MCF 10A (cell line): ENCODE results near the gene PMEPA1. TPM values are rescaled to one million over a fixed set of nuclear protein-coding genes. Genes with fewer than 3 reads are reported as not detected.

ENCODE experiments used
- BruUV-seq: library from RNA; stranded (reverse); fragments of 400-500 nt; replicated peaks from 2 replicates; lab custom pipeline; 2021; lab: Mats Ljungman, UMichigan
- CTCF ChIA-PET: fragments of 300-600 bp; sonication (Branson Sonifier 250); formaldehyde crosslinking; extraction: SDS; loops from one replicate; lab custom pipeline; 2021; ENCODE audit warnings: antibody characterized with exemption, inconsistent platforms; lab: Yijun Ruan, JAX
- POLR2A ChIA-PET: fragments of 300-600, 350-650 bp; sonication (Branson Sonifier 250); formaldehyde crosslinking; extraction: SDS; loops from one replicate; lab custom pipeline; 2020; ENCODE audit warnings: antibody characterized with exemption, inconsistent platforms; lab: Yijun Ruan, JAX
- DNase-seq: peaks from one replicate; pipeline ENCODE4 v3.0.0-alpha.2; 2018; ENCODE audit not compliant: unreplicated experiment
- H3K27ac Mint-ChIP-seq: one replicate; pipeline ENCODE4 v1.8.0; 2022; ENCODE audit warnings: mild to moderate bottlenecking, low read depth, mixed read lengths; ENCODE audit not compliant: unreplicated experiment
- H3K27me3 Mint-ChIP-seq: one replicate; pipeline ENCODE4 v1.8.0; 2022; ENCODE audit warnings: mixed read lengths; ENCODE audit not compliant: insufficient read depth, unreplicated experiment
- H3K36me3 Mint-ChIP-seq: one replicate; pipeline ENCODE4 v1.8.0; 2022; ENCODE audit warnings: mild to moderate bottlenecking, moderate library complexity, mixed read lengths; ENCODE audit not compliant: insufficient read depth, unreplicated experiment
- H3K4me1 Mint-ChIP-seq: one replicate; pipeline ENCODE4 v1.8.0; 2022; ENCODE audit warnings: mixed read lengths; ENCODE audit not compliant: insufficient read depth, unreplicated experiment
- H3K4me3 Mint-ChIP-seq: one replicate; pipeline ENCODE4 v1.8.0; 2022; ENCODE audit warnings: mild to moderate bottlenecking, moderate library complexity, mixed read lengths; ENCODE audit not compliant: unreplicated experiment
- H3K9me3 Mint-ChIP-seq: one replicate; pipeline ENCODE4 v1.8.0; 2022; ENCODE audit warnings: mixed read lengths; ENCODE audit not compliant: unreplicated experiment
- CTCF ChIP-seq: fragments of 200-600 bp; IDR thresholded peaks from one replicate; pipeline ENCODE4 v1.8.0; 2022; ENCODE audit warnings: antibody characterized with exemption, mild to moderate bottlenecking; ENCODE audit not compliant: unreplicated experiment
- intact Hi-C: fragments of 100-400 bp; cut with micrococcal nuclease; formaldehyde crosslinking; loops from 2 replicates; pipeline ENCODE4 v1.14.1; 2022
- total RNA-seq: library from RNA; stranded (reverse); gene quantifications from 2 replicates; pipeline ENCODE4 v1.2.3, GENCODE V29; 2022

The PMEPA1 gene
- total RNA-seq, 1 experiment from 2014 or later: 68.5 TPM

DNA sequence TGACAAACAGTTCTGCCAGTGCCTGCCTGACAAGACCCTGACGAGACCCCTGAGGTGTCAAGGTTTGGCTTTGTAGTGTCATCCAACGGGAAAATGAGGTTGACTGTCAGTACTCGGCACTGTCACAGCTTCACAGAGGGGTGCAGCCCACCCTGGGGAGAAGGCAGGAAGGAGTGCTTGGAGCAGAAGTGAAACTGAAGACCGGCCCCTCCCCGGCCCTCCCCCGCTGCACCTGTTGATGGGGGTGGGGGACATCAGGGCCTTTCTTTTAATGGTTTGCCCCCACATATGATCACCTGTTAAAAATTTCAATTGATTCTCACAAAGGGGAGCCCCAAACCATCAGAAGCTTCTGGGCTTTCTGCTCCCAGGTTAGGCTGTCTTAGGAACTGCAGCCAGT lies 6.8 kb downstream of the PMEPA1 start:
- POLR2A ChIA-PET: interaction anchor here (1.6 kb wide), 1 partner anchor 11 kb away, joined by 3 read pairs; no protein-coding TSS in a partner anchor

DNA sequence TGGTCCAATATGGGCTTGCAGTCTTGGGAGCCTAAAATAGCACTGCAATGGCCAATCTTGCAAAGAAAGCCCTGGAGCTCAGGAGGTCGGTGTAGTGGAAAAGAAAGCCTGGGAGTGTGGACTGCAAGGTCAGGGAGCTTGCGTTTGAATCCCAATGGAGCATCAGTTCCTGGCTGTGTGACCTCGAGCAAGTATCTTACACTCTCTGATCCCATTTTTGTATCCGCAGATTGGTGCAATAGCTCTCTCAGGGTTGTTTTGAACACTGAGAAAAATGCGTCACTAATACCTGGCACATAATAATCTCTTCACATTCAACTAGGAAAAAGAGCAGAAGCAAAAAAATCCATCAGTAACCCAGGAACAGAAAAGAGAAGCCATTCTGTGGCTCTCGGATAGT lies 7.3 kb downstream of the PMEPA1 start:
- H3K9me3 Mint-ChIP-seq: no peaks in the 10 kb centered on the region
- no peak for DNase-seq
- H3K27me3 Mint-ChIP-seq: no peaks in the 10 kb centered on the region
- intact Hi-C loops: no loop called here
- no peak for TF ChIP-seq CTCF
- peaks cover 6% of the 10 kb centered on the region for H3K36me3 Mint-ChIP-seq
- ChIA-PET POLR2A (interaction anchor here (0.7 to 1.6 kb wide), 2 partner anchors 11 to 13 kb away, joined by 3 read pairs; no protein-coding TSS in a partner anchor), CTCF (interaction anchor here (0.7 to 0.9 kb wide), 4 partner anchors 9 to 412 kb away, joined by 3 to 7 read pairs (median 4); no protein-coding TSS in a partner anchor)
- H3K4me3 Mint-ChIP-seq: no peak overlapping the region
- peaks cover 19% of the 10 kb centered on the region for H3K4me1 Mint-ChIP-seq
- H3K27ac Mint-ChIP-seq: no peak overlapping the region
- BruUV-seq: no TSS peak

More for the DNA sequence above, 6.8 kb downstream of the PMEPA1 start:
- Mint-ChIP-seq H3K27ac (no peak overlapping the region), H3K4me3 (no peak overlapping the region), H3K36me3 (peaks cover 6% of the 10 kb centered on the region), H3K9me3 (no peaks in the 10 kb centered on the region), H3K27me3 (no peaks in the 10 kb centered on the region), H3K4me1 (peaks cover 17% of the 10 kb centered on the region)
- intact Hi-C loops: no loop called here
- no peak for DNase-seq
- CTCF ChIA-PET: interaction anchor here (0.8 to 0.9 kb wide), 2 partner anchors 9 to 47 kb away, joined by 3 to 7 read pairs; no protein-coding TSS in a partner anchor
- no peak for TF ChIP-seq CTCF
- BruUV-seq: no TSS peak

- Mint-ChIP-seq H3K27ac (no peak overlapping the region), H3K9me3 (no peaks in the 10 kb centered on the region), H3K36me3 (peaks cover 6% of the 10 kb centered on the region), H3K4me3 (no peak overlapping the region), H3K4me1 (peaks cover 19% of the 10 kb centered on the region), H3K27me3 (no peaks in the 10 kb centered on the region)
- ChIA-PET CTCF (interaction anchor here (0.7 to 0.9 kb wide), 4 partner anchors 8 to 412 kb away, joined by 3 to 7 read pairs (median 4); no protein-coding TSS in a partner anchor), POLR2A (interaction anchor here (0.7 to 1.6 kb wide), 2 partner anchors 10 to 14 kb away, joined by 3 read pairs; no protein-coding TSS in a partner anchor)
- DNase-seq: no peak
- no peak for TF ChIP-seq CTCF
- intact Hi-C loops: no loop called here
- BruUV-seq: no TSS peak
These were observed 7.7 kb downstream of the PMEPA1 start for GRCh38 chr20:57702091-57702490.

DNA sequence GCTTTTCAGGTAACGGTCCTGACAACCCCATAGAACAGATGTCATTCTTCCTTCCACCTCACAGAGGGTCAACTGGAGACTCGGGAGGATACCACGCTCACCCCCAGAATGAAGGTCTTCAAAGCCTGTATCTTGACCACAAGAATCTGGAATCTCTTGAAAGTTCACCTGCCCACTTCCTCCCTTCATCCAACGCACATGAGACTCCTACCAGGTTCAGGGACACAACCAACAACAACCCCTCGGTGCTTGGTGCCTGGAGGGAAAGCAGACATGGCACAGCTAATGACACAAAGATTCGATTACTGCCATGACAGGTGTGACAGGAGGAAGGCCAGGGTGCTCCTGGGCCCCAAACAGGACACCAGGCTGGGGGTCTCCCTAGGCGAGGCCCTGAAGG lies 8.2 kb downstream of the PMEPA1 start:
- CTCF ChIA-PET: interaction anchor here (0.9 to 1.3 kb wide), 2 partner anchors 9 to 19 kb away, joined by 3 to 4 read pairs; no protein-coding TSS in a partner anchor
- POLR2A ChIA-PET: interaction anchor here (0.7 to 9.3 kb wide), 3 partner anchors 8 to 14 kb away, joined by 3 to 185 read pairs (median 3); partner anchors contain the start of gene PMEPA1
- no peak for TF ChIP-seq CTCF
- BruUV-seq: no TSS peak
- no peaks in the 10 kb centered on the region for H3K27me3 Mint-ChIP-seq
- H3K36me3 Mint-ChIP-seq: peaks cover 6% of the 10 kb centered on the region
- no peak for DNase-seq
- no peaks in the 10 kb centered on the region for H3K9me3 Mint-ChIP-seq
- intact Hi-C loops: no loop called here
- H3K4me3 Mint-ChIP-seq: no peak overlapping the region
- peaks cover 18% of the 10 kb centered on the region for H3K4me1 Mint-ChIP-seq
- H3K27ac Mint-ChIP-seq: no peak overlapping the region
